Measurements from ENCODE around the gene NFATC2.

Gene NFATC2

GRCh38 chr20:51346686-51347485 is 195.6 kb downstream of the NFATC2 start:
- no peak for TF ChIP-seq REST (IDR thresholded peaks at IDR 0.05; ENCODE audit: low read depth)
- no peak for TF ChIP-seq TEAD4 (IDR thresholded peaks at IDR 0.05)
- no peak for TF ChIP-seq YY1 (IDR thresholded peaks at IDR 0.05; ENCODE audit: low read depth)
- TF ChIP-seq CEBPB (IDR thresholded peaks at IDR 0.05): no peak
- TF ChIP-seq CREB1 (IDR thresholded peaks at IDR 0.05; ENCODE audit: low read depth): no peak
- TF ChIP-seq NFIC (IDR thresholded peaks at IDR 0.05): no peak
- no peak for TF ChIP-seq FOXM1 (IDR thresholded peaks at IDR 0.05; ENCODE audit: borderline replicate concordance, low read depth)

GRCh38 chr20:51345601-51346101 is 196.9 kb downstream of the NFATC2 start:
- TF ChIP-seq TEAD4 (IDR thresholded peaks at IDR 0.05) (no peak), CREB1 (IDR thresholded peaks at IDR 0.05; ENCODE audit: low read depth) (no peak), NFIC (IDR thresholded peaks at IDR 0.05) (no peak), YY1 (IDR thresholded peaks at IDR 0.05; ENCODE audit: low read depth) (no peak), TAF1 (IDR thresholded peaks at IDR 0.05; ENCODE audit: low read depth) (no peak), MAX (IDR thresholded peaks at IDR 0.05) (no peak), EP300 (IDR thresholded peaks at IDR 0.05; ENCODE audit: borderline replicate concordance) (no peak), FOXM1 (IDR thresholded peaks at IDR 0.05; ENCODE audit: borderline replicate concordance, low read depth) (no peak), RAD21 (IDR thresholded peaks at IDR 0.05; ENCODE audit: low read depth) (no peak), CEBPB (IDR thresholded peaks at IDR 0.05) (no peak), USF1 (IDR thresholded peaks at IDR 0.05) (no peak)

GRCh38 chr20:51342510-51343236 is 199.8 kb downstream of the NFATC2 start:
- TF ChIP-seq TCF12 (IDR thresholded peaks at IDR 0.05; ENCODE audit: low read depth) (no peak), REST (IDR thresholded peaks at IDR 0.05; ENCODE audit: low read depth) (no peak), ZBTB7A (IDR thresholded peaks at IDR 0.05; ENCODE audit: low read depth) (no peak), YY1 (IDR thresholded peaks at IDR 0.05; ENCODE audit: low read depth) (no peak), NFIC (IDR thresholded peaks at IDR 0.05) (no peak), MAX (IDR thresholded peaks at IDR 0.05) (no peak), RAD21 (IDR thresholded peaks at IDR 0.05; ENCODE audit: low read depth) (no peak), CREB1 (IDR thresholded peaks at IDR 0.05; ENCODE audit: low read depth) (no peak), TAF1 (IDR thresholded peaks at IDR 0.05; ENCODE audit: low read depth) (no peak), EGR1 (IDR thresholded peaks at IDR 0.05) (no peak), USF1 (IDR thresholded peaks at IDR 0.05) (no peak), FOXM1 (IDR thresholded peaks at IDR 0.05; ENCODE audit: borderline replicate concordance, low read depth) (no peak), TEAD4 (IDR thresholded peaks at IDR 0.05) (no peak), EP300 (IDR thresholded peaks at IDR 0.05; ENCODE audit: borderline replicate concordance) (no peak), CEBPB (IDR thresholded peaks at IDR 0.05) (no peak)

- no peak for TF ChIP-seq FOXM1 (IDR thresholded peaks at IDR 0.05; ENCODE audit: borderline replicate concordance, low read depth)
- TF ChIP-seq MAX (IDR thresholded peaks at IDR 0.05): no peak
- TF ChIP-seq NFIC (IDR thresholded peaks at IDR 0.05): no peak
- TF ChIP-seq YY1 (IDR thresholded peaks at IDR 0.05; ENCODE audit: low read depth): no peak
Measured at GRCh38 chr20:51341581-51341980, 200.9 kb downstream of the NFATC2 start.

GRCh38 chr20:51340451-51340840 is 202.1 kb downstream of the NFATC2 start:
- TF ChIP-seq MAX (IDR thresholded peaks at IDR 0.05) (no peak), USF1 (IDR thresholded peaks at IDR 0.05) (peak; percentile 73), YY1 (IDR thresholded peaks at IDR 0.05; ENCODE audit: low read depth) (0 out of 2 replicates have a peak, but pooled peaks have one; percentile 46)
